Neural progenitor cell (in vitro differentiated cells): ENCODE measurements around the gene TREM2. TPM values are rescaled to one million over a fixed set of nuclear protein-coding genes. Genes with fewer than 3 reads are reported as not detected.

Source experiments
- DNase-seq: peaks from one replicate; pipeline ENCODE4 v3.0.0-alpha.2; 2016; ENCODE audit warnings: low spot score
- H2AFZ ChIP-seq: fragments of 200-600 bp; sonication (generic); replicated peaks from 2 replicates; pipeline ENCODE4 v1.6.1; 2016; ENCODE audit warnings: antibody characterized with exemption
- H3F3A ChIP-seq: fragments of 200-600 bp; sonication (generic); 2 replicates; pipeline ENCODE4 v1.6.1; 2016; ENCODE audit warnings: antibody characterized with exemption, low read depth
- H3K27ac ChIP-seq: fragments of 200-600 bp; sonication (generic); 2 replicates; pipeline ENCODE4 v1.5.1; 2016; ENCODE audit warnings: mild to moderate bottlenecking
- H3K27me3 ChIP-seq: fragments of 200-600 bp; sonication (generic); 2 replicates; pipeline ENCODE4 v1.6.1; 2016; ENCODE audit warnings: mild to moderate bottlenecking, moderate library complexity
- H3K36me3 ChIP-seq: fragments of 200-600 bp; sonication (generic); 2 replicates; pipeline ENCODE4 v1.5.1; 2016
- H3K4me1 ChIP-seq: fragments of 200-600 bp; sonication (generic); 2 replicates; pipeline ENCODE4 v1.6.1; 2016; ENCODE audit warnings: mixed run types
- H3K4me2 ChIP-seq: fragments of 200-600 bp; sonication (generic); 2 replicates; pipeline ENCODE4 v1.6.1; 2016
- H3K4me3 ChIP-seq: fragments of 200-600 bp; sonication (generic); 2 replicates; pipeline ENCODE4 v1.5.1; 2016
- H3K79me2 ChIP-seq: fragments of 200-600 bp; sonication (generic); 2 replicates; pipeline ENCODE4 v1.6.1; 2016; ENCODE audit warnings: low read depth
- H3K9ac ChIP-seq: fragments of 200-600 bp; sonication (generic); 2 replicates; pipeline ENCODE4 v1.6.1; 2016
- H3K9me3 ChIP-seq: fragments of 200-600 bp; sonication (generic); 2 replicates; pipeline ENCODE4 v1.5.1; 2016; ENCODE audit warnings: low read depth
- H4K20me1 ChIP-seq: fragments of 200-600 bp; sonication (generic); 2 replicates; pipeline ENCODE4 v1.6.1; 2016; ENCODE audit warnings: low read depth
- H3K27ac Mint-ChIP-seq: 3 replicates; pipeline ENCODE4 v1.8.0; 2021; ENCODE audit warnings: mixed read lengths
- H3K27me3 Mint-ChIP-seq: 2 replicates; pipeline ENCODE4 v1.8.0; 2022; ENCODE audit warnings: low read depth, mild to moderate bottlenecking, inconsistent platforms, moderate library complexity, mixed read lengths; ENCODE audit not compliant: insufficient read depth
- H3K36me3 Mint-ChIP-seq: 3 replicates; pipeline ENCODE4 v1.8.0; 2021; ENCODE audit warnings: mixed read lengths
- H3K4me1 Mint-ChIP-seq: 3 replicates; pipeline ENCODE4 v1.8.0; 2021; ENCODE audit warnings: mixed read lengths
- H3K4me3 Mint-ChIP-seq: 3 replicates; pipeline ENCODE4 v1.8.0; 2021; ENCODE audit warnings: mild to moderate bottlenecking, moderate library complexity, mixed read lengths
- H3K9me3 Mint-ChIP-seq: 3 replicates; pipeline ENCODE4 v1.8.0; 2020; ENCODE audit warnings: mixed read lengths
- EZH2 ChIP-seq: fragments of 200-600 bp; sonication (generic); IDR thresholded peaks from 2 replicates; pipeline ENCODE4 v1.6.1; 2017; ENCODE audit warnings: antibody characterized with exemption, mild to moderate bottlenecking, moderate library complexity
- EZH2phosphoT487 ChIP-seq: fragments of 200-600 bp; sonication (generic); IDR thresholded peaks from 2 replicates; pipeline ENCODE4 v1.6.1; 2017; ENCODE audit warnings: antibody characterized with exemption
- total RNA-seq: library from RNA; depleted of rRNA; stranded (reverse); fragments of >200 nt; gene quantifications from 2 replicates; pipeline ENCODE4 v1.2.3, GENCODE V29; 2015; ENCODE audit warnings: low replicate concordance
- TF ChIP-seq, protein P1 (sequence below): fragments of 200-600 bp; sonication (generic); IDR thresholded peaks from 2 replicates; pipeline ENCODE4 v1.5.1; 2017; ENCODE audit warnings: antibody characterized with exemption, mild to moderate bottlenecking

The TREM2 gene
- total RNA-seq, 1 donor from 2014 or later: not detected

DNA sequence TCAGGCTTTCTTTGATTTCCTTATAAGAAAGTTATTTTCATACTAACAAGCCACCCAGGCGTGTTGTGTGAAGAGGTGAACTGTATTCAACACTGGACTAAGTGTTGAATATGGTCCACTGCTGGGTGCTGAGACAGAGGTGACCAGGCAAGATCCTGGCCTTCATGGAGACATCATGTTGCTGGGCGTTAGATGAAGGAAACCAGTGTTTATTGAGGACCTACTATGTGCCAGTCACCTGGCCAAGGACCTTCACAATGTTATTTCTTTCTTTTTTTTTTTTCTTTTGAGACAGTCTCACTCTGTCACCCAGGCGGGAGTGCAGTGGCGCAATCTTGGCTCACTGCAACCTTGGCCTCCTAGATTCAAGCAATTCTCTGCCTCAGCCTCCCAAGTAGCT is 6.9 kb downstream of the TREM2 start:
- no peak for TF ChIP-seq EZH2
- TF ChIP-seq EZH2phosphoT487: no peak
- TF ChIP-seq, protein P1, sequence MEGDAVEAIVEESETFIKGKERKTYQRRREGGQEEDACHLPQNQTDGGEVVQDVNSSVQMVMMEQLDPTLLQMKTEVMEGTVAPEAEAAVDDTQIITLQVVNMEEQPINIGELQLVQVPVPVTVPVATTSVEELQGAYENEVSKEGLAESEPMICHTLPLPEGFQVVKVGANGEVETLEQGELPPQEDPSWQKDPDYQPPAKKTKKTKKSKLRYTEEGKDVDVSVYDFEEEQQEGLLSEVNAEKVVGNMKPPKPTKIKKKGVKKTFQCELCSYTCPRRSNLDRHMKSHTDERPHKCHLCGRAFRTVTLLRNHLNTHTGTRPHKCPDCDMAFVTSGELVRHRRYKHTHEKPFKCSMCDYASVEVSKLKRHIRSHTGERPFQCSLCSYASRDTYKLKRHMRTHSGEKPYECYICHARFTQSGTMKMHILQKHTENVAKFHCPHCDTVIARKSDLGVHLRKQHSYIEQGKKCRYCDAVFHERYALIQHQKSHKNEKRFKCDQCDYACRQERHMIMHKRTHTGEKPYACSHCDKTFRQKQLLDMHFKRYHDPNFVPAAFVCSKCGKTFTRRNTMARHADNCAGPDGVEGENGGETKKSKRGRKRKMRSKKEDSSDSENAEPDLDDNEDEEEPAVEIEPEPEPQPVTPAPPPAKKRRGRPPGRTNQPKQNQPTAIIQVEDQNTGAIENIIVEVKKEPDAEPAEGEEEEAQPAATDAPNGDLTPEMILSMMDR: no peak
- Histone ChIP-seq H3K79me2 (no peaks in the 10 kb centered on the region), H2AFZ (no peak overlapping the region), H3K4me3 (no peak overlapping the region), H3K4me1 (no peaks in the 10 kb centered on the region), H3K27me3 (no peaks in the 10 kb centered on the region), H3F3A (no peaks in the 10 kb centered on the region), H4K20me1 (no peaks in the 10 kb centered on the region), H3K9me3 (no peaks in the 10 kb centered on the region), H3K4me2 (no peak overlapping the region), H3K9ac (no peak overlapping the region), H3K27ac (no peak overlapping the region), H3K36me3 (no peaks in the 10 kb centered on the region)
- H3K4me1 Mint-ChIP-seq: no peaks in the 10 kb centered on the region
- no peak overlapping the region for H3K27ac Mint-ChIP-seq
- H3K4me3 Mint-ChIP-seq: no peak overlapping the region
- no peaks in the 10 kb centered on the region for H3K9me3 Mint-ChIP-seq
- H3K36me3 Mint-ChIP-seq: no peaks in the 10 kb centered on the region
- peaks cover 3% of the 10 kb centered on the region for H3K27me3 Mint-ChIP-seq
- DNase-seq: no peak

DNA sequence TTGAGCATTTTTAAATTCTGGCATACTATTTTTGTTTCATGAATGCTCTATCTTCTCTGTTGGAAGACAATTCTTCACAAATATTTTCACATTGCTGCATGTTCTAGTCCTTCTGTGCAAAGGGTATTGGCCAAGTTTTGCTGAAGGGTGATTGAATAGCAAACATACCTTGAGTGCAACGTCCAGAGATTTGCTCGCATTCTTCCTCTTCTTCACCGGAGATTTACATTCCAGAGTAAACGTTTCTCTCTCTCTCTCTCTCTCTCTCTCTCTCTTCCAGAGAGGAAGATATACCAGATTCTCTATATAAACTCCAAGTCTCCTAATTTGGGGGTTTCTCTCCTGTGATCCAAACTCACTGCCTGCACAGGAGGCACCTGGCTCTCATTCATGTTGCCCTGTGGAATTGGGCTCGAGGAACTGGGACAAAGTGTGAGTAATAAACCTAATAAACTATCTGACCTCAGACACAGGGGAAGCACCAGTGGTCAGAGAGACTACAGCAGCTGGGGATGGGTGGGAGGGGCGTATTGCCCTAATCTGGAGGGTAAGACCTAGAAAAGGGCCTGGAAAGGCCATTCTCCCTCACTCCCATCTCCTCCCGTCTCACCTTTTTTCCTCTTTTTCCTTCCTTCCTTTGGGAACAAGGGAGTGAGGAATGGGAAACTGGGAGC is 7.6 kb downstream of the TREM2 start:
- Histone ChIP-seq H4K20me1 (no peaks in the 10 kb centered on the region), H2AFZ (no peak overlapping the region), H3K36me3 (no peaks in the 10 kb centered on the region), H3K79me2 (no peaks in the 10 kb centered on the region), H3K4me3 (no peak overlapping the region), H3K4me1 (no peaks in the 10 kb centered on the region), H3K27me3 (no peaks in the 10 kb centered on the region), H3K27ac (no peak overlapping the region), H3K4me2 (no peak overlapping the region), H3K9me3 (no peaks in the 10 kb centered on the region), H3K9ac (no peak overlapping the region), H3F3A (no peaks in the 10 kb centered on the region)
- no peak overlapping the region for H3K4me3 Mint-ChIP-seq
- DNase-seq: no peak
- no peak overlapping the region for H3K27ac Mint-ChIP-seq
- H3K27me3 Mint-ChIP-seq: peaks cover 4% of the 10 kb centered on the region
- TF ChIP-seq EZH2 (no peak), EZH2phosphoT487 (no peak)
- TF ChIP-seq, protein P1: no peak
- H3K9me3 Mint-ChIP-seq: no peaks in the 10 kb centered on the region
- no peaks in the 10 kb centered on the region for H3K4me1 Mint-ChIP-seq
- H3K36me3 Mint-ChIP-seq: no peaks in the 10 kb centered on the region

DNA sequence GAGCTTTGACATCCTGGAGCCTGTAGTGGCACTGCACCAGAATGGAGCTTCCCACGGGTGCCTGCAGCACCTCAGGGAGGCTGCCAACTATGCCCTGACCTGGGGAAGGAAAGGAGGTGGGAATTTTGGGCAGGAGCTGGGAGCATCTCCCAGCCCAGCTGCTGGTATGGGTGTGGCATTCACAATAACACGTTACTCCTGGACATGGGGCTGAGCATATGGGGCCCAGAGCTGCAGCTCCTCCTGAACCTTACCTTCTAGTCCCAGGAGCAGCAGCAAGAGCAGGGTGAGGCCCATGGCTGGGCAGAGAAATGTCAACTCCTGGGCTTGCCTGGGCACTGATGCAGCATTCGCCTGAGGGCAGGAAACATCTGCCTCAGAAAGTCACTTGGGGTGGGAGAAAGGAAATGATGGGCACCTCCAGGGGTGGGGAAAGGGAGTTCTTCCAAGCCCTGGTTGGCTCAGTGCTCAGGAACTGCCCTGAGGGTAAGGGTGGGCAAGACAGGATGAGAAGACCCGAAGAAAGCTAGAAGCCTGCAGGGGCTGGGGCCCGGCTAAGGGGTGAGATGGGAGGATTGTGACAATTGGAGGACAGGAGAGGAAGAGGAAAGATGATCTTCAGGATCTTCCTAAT is 8.8 kb downstream of the TREM2 start, which contains the start of gene TREML1:
Gene TREML1 (minus strand): TSS at position 356 of the 634 bp plus-strand sequence. CDS start 59 bp downstream, at position 297.
- no peak for DNase-seq
- H4K20me1 ChIP-seq: no peaks in the 10 kb centered on the region
- no peaks in the 10 kb centered on the region for H3K4me1 ChIP-seq
- no peaks in the 10 kb centered on the region for H3K79me2 ChIP-seq
- Mint-ChIP-seq H3K4me1 (no peaks in the 10 kb centered on the region), H3K9me3 (no peaks in the 10 kb centered on the region), H3K27me3 (peaks cover 6% of the 10 kb centered on the region), H3K27ac (no peak within 1 kb of the TSS), H3K4me3 (no peak within 1 kb of the TSS), H3K36me3 (no peaks in the 10 kb centered on the region)
- H3K4me2 ChIP-seq: no peak within 1 kb of the TSS
- no peak for TF ChIP-seq EZH2
- TF ChIP-seq, protein P1: no peak
- TF ChIP-seq EZH2phosphoT487: no peak
- no peak within 1 kb of the TSS for H3K4me3 ChIP-seq
- H3F3A ChIP-seq: no peaks in the 10 kb centered on the region
- no peak within 1 kb of the TSS for H3K27ac ChIP-seq
- H3K9me3 ChIP-seq: no peaks in the 10 kb centered on the region
- no peak within 1 kb of the TSS for H2AFZ ChIP-seq
- no peaks in the 10 kb centered on the region for H3K27me3 ChIP-seq
- no peaks in the 10 kb centered on the region for H3K36me3 ChIP-seq
- H3K9ac ChIP-seq: no peak within 1 kb of the TSS
